GM21367 (cell line): ENCODE data around the gene OCA2.

Source experiments
- ATAC-seq: cut with Tn5 transposase; IDR thresholded peaks from one replicate; pipeline ENCODE4 v1.9.1; 2021; ENCODE audit not compliant: unreplicated experiment

The OCA2 gene

DNA sequence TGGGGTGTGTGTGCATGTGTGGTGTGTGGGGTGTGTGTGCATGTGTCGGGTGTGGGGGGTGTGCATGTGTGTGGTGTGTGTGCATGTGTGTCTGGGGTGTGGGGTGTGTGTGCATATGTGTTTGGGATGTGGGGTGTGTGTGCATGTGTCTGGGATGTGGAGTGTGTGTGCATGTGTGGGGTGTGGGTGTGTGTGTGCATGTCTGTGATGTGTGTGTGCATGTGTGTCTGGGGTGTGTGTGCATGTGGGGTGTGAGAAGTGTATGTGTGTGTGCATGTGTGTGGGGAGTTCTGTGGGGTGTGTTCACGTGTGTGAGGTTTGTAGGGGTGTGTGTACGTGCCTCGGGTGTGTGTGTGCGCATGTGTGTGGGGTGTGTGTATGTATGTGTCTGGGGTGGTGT is 6.7 kb upstream of the OCA2 start:
- no peak for ATAC-seq

DNA sequence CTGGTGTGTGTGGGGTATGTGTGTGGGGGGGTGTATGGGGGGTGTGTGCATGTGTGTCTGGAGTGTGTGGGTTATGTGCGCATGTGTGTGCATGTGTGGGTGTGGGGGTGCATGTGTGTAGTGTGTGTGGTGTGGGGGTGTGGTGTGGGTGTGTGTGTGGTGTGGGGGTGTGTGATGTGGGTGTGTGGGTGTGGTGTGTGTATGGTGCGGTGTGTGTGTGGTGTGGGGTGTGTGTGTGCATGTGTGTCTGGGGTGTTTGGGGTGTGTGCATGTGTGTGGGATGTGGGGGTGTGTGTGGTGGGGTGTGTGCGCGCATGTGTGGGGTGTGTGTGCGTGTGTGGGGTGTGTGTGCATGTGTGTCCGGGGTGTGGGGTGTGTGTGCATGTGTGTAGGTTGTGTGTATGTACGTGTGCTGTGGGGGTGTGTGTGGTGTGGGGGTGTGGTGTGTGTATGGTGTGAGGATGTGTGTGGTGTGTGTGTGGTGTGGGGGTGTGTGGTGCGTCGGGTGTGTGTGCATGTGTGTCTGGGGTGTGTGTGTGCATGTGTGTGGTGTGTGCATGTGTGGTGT is 6.2 kb upstream of the OCA2 start:
- ATAC-seq = no peak

DNA sequence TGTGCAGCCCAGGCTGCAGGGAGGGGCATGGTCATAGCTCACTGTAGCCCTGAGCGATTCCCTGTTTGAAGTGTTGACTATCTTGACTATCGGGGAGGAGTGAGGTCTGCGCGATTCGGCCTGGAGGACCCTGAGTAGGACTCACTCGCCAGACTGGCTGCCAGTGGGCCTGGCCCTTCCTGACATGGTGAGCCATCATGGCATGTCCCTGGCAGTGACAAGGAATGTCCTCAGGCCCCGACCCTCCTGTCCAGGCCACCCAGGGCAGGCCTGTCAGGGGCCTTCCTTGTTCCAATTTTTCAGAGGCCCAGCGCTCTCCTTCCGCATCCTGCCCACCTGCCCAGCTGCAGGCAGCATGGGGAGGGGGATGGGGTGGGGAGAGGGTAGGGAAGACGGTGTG is 5.2 kb upstream of the OCA2 start:
- no peak for ATAC-seq

DNA sequence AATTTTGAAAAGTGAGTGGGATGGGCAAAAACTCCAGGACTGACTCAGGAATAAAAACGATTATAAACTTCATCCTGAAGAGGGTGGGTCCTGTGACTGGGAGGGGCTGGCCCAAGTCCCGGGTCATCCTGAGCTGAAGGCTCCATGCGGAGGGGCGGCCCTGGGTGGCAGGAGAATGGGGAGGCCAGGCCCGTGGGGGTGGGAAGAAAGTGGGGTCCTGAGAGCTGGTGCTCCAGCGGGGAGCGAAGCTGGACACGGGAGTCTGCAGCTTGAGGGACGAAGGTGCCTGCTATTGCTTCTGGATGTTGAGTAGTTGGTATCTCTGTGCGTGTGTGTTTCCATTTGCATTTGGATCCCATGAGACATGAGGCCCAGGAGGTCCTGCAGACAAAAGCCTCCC is 4.7 kb upstream of the OCA2 start:
- no peak for ATAC-seq

DNA sequence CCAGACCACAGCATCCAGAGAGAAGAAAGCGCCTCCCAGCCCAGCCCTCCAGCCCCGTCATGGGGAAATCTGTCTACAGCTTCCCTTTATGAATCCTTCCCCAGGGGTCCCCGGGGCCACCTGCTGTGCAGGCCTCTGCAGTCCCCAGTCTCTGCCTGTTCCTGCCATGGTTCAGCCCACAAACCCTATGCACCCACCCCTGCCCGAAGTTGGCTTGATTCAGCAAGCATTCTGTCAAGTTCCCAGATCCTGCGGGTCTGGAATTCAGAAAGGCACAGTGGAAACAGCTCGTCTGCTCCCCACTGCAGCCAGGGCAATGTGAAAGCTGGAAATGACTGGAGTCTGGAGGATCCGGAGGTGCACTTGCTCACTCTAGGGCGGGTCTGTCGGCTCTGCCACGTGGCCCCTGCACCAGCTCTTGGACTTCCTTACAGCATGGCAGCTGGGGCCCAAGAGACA is 2.9 kb upstream of the OCA2 start:
- no peak for ATAC-seq

DNA sequence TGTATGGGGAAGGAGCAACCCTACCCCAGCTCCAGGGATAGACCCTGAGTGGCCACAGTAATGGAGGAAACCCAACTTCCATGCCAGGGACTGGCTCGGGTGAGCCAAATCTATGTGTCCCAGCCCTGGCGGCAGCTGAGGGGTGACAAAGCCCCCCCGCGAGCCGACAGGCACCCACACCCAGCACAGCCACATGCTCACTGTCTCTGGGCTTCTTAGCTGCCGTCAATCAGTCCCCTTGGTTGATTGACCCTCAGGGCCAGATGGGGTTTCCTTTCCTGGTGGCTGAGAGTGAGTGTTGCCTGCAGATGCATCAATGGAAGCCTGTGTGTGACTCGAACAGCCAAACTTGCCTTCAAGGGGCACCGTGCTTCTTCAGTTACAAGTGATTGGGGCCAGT is 2.1 kb upstream of the OCA2 start:
- no peak for ATAC-seq

DNA sequence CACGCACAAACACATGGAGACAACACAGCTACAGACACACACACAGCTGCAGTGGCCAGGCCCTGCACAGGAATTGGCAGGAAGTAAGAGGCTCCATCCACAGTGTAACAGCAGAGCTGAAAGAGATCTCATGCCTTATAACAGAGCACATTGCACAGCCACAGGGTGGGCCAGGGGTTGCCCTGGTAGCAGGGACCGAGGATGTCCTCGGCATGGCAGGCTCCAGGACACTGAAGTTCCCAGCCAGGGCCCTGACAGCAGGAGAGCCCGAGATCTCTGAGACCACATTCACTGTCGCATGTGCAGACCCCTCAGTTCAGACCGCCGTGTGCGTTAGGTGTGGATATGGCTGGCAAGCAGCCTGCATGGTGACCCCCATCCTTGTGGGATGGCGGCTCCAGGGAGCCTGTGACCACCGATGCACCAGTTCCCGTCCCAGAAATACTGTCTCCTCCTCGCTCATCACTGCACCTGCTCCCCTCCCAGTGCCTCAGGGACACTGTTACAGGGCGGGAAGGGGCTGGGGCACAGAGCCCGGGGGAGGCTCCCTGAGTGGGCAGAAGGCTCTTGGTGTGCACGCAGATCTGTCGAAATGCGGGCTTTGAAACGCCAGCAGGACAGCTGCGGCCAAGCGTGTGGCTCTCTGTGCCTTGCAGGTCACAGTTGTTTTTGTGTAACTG is 1.5 kb upstream of the OCA2 start:
- no peak for ATAC-seq

DNA sequence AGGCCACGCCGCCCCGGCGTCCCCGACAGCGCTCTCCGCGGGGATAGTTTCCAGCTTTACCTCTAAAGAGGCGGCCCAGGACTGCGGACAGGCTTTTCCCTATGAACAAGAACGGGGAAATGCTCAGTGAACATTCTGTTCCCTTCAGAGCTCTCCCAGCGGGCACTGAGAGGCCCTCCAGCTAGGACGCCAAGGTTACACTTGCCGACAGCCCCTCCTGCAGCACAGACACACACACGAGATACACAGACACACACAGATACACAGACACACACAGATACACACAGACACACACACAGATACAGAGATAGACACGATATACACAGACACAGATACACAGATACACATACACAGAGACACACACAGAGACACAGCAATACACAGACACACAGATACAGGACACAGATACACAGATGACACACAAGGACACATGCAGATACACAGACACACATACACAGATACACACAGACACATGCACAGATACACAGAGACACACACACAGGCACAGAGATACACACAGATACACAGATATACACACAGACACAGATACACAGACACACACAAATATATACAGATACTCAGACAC is 533 bp upstream of the OCA2 start:
- no peak for ATAC-seq

DNA sequence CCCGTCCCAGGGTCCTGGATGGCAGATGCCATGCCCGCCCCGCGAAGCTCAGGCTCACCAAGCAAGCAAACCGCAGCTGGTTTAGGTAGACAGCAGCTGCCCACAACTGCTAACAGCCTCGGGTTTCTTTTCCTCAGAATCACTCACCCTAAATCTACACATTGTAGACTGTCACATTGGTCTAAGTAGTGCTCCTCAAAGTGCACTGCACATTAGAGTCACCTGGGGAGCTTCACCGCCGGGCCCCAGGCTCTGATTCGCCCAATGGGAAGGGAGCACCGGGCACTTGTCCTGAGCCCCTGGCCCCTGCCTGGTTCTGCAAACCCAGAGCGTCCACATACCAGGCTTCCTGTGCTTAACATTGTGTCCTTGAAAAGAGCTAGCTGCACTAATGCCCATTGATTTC is 752 bp downstream of the OCA2 start:
- ATAC-seq = no peak

DNA sequence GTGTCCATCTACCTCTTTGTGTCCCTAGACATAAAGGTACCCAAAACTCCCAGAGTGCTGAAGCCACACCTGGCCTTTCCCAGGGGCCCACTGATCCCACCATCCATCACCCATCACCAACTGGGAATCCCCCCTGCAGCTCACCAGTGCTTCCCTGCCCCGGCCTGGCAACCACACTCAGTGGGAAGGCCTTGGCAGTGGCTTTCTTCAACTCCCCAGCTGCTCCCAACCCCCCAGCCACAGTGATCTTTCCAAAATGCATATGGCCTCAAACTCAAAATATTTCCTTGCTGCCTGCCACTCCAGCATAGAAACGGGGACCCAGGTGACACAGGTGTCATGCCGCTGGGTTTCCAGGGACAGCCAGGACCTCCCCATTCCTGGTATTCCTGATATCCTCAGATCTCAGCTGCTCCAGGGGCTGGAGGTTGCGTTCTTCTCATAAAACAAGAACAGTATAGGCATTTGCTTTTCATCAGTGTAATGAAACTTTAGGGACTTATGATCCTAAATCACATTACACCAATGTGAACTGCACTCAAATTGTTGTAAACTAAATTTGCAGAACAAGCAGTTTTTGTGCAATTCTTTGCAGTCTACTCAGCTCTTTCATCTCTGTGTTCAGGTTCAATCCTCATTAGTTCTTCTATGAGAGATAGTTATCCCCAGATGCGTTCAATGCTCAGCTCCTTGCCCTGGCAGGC is 1.3 kb downstream of the OCA2 start:
- no peak for ATAC-seq

DNA sequence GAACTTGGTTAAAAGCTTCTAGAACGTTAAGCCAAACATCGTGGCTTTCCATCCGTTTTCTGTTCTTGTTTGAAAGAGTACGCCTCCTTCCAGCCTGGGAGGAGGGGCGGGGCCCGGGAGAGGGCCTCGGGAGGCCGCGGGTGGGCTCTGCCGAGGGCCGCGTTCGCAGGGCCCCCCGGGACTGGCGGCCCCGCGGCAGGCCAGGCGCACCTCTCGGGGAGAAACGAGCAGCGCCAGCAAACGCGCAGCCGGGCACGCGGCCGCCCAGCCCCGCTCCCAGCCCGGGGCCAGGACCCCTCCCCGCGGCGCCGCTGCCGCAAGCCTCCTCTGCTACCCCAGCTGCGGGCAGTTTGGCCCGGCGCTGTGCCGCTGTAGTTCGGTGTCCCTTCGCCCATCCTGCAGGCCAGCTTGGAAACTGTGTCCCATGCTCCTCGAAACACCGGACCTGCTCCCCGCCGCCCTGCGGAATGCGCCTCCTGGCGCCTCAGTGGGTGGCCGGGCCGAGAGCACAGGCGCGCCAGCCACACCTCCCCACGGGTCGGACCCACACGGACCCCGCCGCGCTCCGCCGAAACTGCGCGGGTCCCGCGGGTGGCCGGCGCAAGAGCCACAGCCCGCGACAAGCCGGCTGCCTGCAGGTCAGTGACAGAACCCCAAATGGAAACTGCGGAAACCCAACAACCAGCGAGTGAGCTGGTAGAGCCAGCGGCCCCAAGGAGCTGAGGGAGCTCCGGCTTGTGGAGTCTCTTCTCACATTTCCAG is 2.3 kb downstream of the OCA2 start:
- ATAC-seq = no peak

DNA sequence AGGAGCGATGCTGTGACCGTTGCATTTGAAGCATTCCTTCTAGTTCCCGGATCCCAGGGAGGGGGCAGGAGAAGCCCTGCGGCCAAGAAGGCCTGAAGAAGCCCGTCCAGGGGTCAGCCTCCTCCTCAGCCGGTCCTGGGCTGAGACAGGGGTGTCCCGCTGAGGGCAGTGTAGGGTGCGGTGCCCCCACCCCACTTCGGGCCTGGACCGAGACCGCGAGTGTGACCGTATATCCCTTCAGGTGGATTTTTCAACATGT is 2.8 kb downstream of the OCA2 start:
- no peak for ATAC-seq

DNA sequence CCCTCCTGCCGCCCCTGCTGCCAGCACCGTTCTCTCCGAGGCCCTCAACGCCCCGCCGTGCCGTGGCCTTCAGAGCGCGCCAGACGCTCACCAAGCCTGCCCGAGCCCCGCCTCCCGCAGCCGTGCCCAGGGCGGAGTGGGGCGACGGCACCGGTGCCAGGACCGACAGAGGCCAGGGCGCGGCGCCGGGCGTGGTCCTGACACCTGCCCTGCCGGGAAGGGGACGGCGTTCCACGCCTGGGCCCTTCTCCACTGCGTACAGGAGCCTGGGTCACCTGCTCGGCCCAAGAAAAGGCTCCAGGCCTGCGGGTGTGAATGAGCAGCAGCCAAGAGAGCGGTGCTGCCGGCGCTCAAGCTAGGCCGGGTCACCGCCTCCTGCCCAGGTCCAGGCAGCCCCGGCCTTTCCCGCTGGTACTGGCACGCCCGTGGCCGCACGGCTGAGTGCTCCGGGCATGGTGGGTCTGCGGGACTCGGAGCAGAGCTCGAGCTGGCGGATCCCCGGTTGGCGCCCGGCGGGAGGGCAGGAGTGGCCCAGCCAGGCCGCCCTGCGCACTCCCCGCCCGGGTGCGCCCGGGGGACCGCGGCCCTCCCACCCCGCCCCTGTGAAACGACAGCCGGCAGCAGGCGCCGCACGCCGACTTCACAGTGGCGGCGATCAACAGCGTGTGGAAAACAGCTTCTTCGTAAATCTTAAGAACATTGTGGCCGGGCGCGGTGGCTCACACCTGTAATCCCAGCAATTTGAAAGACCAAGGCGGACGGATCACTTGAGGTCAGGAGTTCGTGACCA is 4.2 kb downstream of the OCA2 start:
- ATAC-seq = no peak

DNA sequence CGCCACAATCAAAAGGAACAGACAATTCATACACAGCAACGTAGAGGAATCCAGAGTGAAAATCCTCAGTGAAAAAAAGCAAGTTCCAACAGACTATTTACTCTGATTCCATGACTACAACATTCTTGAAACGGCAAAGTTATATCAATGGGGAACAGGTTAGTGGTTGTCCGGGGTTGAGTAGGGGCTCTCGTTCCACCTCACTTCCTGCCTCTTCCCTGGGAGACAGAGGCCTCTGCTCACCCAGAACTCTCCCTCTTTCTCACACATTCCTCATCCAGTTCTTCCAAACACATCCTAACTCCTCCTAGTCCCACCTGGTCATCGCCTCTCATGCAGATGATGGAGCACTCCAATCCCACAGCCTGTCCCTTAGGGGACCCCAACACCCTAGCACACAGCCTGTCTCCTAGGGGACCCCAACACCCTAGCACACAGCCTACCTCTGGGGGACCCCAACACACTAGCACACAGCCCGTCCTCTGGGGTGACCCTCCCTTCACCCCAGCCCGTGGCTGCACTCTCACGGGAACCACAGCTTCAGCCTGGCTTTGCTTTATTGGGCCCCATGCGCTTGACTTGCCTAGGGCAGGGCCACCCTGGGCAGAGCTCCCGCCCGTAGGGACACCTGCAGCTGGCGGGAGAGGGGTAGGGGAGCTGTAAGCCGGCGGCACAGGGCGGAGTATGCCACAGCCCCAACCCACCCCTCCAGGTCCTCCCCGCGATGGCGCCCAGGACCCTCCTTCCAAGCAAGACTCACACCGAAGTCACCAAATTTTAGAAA is 5.2 kb downstream of the OCA2 start:
- ATAC-seq = no peak

DNA sequence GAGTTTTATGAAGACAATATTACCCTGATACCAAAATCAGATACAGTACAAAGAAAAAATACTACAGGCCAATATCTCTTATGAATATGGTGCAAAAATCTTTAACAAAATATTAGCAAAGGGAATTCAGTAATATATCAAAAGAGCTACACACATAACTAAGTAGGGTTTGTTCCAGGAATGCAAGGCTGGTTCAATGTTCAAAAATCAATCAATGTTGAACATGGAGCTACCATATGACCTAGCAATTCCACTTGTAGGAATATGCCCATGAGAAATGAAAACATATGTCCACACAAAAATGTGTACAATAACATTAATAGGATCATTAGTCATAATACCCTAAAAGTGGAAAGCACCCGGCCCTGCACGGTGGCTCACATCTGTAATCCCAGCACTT is 7.8 kb downstream of the OCA2 start:
- ATAC-seq = no peak

DNA sequence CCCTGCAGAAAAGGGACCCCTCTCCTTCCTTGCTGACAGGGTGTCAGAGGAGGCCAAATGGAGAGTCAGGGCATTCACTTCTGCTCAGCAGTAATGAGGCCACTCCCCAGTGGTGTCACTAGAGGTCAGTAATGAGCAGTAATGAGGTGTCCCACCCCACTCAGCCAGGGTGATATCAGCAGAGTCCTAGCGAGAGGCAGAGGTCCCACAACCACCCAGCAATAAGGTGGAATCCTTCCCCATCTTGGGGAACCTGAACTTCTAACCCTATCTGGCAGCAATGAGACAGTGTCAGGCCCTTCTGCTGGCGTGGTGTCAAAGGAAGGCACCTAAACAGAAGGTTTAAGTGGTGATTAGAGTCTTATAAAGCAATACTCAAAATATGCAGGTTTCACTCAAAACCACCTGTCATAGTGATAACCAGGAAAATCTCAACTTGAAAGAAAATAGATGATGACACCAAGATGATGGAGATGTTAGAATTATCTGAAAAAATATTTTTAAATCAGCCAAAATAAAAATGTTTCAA is 12.9 kb downstream of the OCA2 start:
- ATAC-seq = peak; percentile 98

DNA sequence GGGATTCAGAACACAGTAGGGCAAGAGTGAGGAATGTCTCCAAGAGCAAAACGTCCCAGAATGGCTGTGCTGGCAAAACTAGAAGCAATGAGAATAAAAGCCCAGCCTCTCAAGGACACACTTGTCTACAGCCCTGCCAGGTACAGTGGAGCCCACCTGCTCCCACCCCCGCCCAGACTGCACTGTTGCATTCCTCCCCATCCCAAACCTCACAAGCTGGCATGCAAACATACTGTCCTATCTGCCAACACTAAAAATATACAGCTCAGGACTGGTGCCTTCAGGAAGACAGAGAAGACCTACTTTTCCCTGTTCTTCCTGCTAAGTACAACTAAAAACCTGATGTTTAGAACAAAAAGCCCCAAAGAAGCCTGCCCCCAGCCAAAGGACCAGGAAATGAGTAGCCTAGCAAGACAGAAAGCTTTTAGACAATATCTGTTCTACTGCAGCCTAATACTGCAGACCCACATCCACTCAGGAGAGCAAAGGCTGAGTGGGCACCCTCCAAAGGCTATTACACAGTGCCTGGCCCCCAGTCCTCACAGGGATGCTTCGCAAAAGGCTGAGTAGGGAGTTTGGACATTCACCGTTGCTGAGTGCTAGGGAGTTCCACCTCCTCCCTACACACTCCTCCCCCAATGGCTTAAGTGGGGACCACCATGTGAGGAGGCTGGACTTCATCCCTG is 13.5 kb downstream of the OCA2 start:
- no peak for ATAC-seq

DNA sequence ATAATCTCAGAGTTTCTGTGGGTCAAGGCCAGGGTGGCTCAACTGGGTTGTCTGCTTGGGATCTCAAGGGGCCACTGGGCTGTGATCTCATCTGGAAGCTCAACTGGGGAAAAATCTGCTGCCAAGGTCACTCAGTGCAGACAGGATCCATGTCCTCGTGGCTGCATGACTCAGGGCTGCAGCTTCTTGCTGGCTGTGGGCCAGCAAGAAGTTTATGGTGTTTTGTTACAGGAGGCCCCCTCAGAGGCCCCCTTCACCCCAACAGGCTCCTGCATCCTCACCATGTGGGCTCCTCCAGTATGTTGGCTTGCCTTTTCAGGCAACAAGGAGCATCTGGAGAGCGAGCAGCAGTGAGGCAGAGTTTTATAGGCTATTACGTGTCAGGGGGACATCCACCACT is 14.6 kb downstream of the OCA2 start:
- no peak for ATAC-seq
